GM18951 (cell line): Measurements from ENCODE around the gene CARD19.
"Not testable (repeated sequence)": the region's sequence is repeated elsewhere in the genome, so short reads cannot be mapped to it uniquely, and the experiment has no call there.

ENCODE experiments used
- POLR2A ChIP-seq: IDR thresholded peaks from 4 replicates; pipeline ENCODE4 v1.6.1; 2011; ENCODE audit warnings: mild to moderate bottlenecking; ENCODE audit not compliant: insufficient read length, insufficient read depth; ENCODE audit errors: extremely low read depth
- in situ Hi-C: fragments of 300-500 bp; cut with MboI; formaldehyde crosslinking; loops from one replicate; pipeline ENCODE4 v1.12.0; 2022; ENCODE audit warnings: low sequenced_read_pairs, mixed read lengths, inconsistent platforms; ENCODE audit not compliant: unreplicated experiment

Gene CARD19

DNA sequence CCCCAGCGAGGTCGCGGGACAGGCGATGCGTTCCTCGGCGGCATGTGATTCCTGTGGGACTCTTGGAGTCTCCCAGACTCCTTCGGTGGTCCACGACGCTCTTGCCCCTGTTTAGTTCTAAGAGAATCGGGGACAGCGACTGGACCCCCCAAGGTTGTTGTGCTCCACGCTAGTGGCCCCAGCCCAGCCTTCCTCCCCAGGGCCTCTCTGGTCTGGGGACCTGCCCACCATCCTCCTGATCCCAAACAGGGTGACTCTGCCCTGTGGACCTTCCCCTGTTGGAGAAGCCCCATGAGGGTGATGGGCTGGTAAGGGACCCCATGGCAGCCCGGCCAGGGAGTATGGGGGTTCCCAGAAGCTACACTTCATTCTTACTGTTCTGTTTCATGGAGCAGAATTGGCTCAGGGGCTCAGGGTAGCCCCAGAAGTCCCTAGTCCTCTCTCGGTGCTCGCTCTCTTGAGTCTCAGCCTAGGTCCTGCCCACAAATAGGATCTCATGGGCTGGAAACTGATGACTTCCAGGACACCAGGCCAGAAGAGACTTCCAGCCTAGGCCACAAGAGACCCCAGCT lies 880 bp downstream of the CARD19 start:
- no peak for TF ChIP-seq POLR2A
- in situ Hi-C loops: no loop called here

DNA sequence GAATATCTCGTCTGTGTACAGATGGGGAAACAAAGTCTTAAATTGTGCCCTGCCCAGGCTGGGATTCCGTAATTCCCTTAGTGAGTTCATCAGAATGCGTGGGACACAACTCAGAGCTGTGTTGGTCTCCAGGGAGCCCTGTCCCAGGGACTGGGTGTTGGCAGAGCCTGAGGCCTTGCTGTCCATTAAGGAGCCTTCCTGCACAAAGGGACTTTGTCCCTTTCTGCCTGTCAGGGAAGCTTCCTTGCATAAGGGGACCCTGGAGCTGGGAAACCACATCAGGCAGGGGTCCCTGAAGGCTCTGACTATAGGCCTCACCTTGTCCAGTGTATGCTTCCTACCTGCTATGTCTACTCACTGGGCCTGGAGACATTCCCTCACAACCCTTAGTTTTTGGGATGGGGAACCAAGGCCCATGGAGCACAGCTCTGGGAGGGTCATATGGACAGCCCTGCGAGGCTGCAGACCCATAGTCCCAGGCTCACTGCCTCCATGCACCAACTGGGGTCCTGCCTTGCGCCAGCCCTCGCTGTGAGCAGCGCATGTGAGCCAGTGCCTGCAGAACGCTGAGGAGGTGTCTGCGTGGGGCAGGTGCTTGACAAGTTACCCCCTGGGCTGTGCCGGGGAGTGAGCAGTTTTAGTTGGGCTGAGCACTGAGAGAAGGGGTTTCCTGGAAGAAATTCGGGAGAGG lies 1.6 kb downstream of the CARD19 start:
- in situ Hi-C loops: no loop called here

DNA sequence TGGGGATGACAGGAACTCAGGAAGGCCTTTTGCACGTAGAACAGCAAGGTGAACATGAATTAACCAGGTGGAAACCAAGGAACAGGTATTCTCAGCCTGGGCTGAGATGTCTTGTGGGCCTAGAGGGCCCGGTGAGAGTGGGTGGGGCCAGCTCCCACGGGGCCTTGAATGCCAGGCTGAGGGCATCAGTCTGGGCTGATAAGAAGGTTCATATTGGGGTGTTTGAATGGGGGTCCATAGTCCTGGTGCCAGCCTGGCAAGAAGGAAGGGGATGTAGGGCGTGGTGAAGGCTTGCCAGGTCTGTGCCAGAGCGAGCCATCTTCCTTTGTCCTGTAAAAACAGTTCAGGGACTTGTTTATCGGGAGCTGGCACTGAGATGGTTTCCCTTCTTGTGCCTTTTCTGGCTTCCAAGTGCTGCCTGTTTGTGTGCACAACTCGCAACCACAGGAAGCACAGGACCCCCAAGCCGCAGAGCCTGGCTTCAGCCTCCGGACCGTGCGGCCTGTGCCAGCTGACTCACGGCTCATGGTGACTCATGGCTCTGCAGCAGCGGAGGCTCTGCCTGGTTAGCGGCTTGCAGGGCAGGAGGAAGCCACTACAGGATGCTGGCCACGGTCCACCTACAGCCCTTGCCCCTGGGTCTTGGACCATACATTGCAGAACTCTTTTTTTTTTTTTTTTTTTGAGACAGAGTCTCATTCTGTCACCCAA lies 2.4 kb downstream of the CARD19 start:
- in situ Hi-C loops: no loop called here
- no peak for TF ChIP-seq POLR2A

More for the DNA sequence above, 1.6 kb downstream of the CARD19 start:
- TF ChIP-seq POLR2A: no peak

DNA sequence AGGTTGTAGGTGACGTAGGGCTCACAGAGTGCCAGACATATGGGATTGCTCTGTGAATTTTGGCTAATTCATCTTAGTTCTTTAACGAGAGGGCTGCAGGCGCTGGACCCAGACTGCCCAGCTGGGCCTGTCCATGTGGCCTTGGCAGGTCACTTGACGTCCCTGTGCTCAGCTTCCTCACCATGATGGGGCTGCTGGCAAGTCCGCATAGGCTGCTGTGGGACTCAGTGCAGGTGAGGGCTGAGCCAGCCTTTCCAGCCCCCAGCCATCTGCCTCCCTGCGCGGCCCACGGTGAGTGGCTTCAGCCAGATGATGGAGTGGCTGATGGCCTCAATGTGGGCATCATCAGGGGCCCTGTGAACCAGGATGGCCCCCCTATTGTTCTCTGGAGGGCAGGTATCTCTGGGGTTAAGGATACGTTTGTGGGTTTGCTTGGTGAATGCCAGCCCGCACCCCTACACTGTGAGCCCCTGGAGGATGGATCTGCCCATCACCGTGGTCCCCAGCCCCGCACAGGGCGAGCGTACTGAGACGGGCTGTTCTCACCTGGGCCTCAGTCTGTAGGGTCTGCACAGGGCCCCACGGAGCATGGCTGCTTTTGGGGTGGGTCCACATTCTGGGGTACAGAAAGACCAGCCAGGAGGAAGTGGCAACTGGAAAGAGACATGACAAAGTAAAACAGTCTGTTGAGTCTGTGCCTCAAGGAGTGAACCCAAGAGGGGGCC lies 3.7 kb downstream of the CARD19 start:
- in situ Hi-C loops: no loop called here
- no peak for TF ChIP-seq POLR2A

DNA sequence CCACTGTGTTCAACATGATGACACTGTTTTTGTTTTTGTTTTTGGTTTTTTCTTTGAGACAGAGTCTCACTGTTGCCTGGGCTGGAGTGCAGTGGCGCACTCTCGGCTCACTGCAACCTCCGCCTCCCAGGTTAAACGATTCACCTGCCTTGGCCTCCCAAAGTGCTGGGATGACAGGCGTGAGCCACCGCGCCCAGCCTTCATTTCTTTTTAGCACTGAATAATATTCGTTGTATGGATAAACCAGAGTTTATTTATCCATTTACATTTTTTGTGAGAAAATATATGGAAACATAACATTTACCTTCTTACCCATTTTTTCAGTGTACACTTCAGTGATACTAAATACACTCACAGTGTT lies 4.2 kb downstream of the CARD19 start:
- TF ChIP-seq POLR2A: no peak
- in situ Hi-C loops: no loop called here

DNA sequence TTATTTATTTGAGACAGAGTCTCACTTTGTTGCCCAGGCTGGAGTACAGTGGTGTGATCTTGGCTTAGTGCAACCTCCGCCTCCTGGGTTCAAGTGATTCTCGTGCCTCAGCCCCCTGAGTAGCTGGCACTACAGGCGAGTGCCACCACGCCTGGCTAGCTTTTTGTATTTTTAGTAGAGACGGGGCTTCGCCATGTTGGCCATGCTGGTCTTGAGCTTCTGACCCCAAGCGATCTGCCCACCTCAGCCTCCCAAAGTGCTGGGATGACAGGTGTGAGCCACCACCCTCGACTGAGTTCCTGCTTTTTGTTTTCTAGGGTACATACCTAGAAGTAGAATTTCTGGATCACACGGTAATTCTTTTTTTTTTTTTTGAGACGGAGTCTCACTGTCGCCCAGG lies 5.1 kb downstream of the CARD19 start:
- in situ Hi-C loops: not testable (repeated sequence)

DNA sequence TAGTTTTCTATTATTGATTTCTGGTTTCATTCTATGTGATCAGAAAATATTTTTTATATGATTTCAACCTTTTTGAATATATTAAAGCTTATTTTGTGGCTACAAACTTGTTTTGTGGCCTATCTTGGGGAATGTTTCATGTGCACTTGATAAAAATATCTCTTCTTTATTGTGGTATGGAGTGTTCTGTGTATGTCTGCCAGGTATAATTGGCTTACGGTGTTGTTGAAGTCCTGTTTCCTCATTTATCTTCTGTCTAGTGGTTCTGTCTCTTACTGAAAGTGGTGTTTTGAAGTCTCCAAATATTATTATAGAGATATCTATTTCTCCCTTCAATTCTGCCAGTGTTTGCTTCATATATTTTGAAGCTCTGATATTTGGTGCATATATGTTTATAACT lies 9.6 kb downstream of the CARD19 start:
- TF ChIP-seq POLR2A: no peak
- in situ Hi-C loops: no loop called here

DNA sequence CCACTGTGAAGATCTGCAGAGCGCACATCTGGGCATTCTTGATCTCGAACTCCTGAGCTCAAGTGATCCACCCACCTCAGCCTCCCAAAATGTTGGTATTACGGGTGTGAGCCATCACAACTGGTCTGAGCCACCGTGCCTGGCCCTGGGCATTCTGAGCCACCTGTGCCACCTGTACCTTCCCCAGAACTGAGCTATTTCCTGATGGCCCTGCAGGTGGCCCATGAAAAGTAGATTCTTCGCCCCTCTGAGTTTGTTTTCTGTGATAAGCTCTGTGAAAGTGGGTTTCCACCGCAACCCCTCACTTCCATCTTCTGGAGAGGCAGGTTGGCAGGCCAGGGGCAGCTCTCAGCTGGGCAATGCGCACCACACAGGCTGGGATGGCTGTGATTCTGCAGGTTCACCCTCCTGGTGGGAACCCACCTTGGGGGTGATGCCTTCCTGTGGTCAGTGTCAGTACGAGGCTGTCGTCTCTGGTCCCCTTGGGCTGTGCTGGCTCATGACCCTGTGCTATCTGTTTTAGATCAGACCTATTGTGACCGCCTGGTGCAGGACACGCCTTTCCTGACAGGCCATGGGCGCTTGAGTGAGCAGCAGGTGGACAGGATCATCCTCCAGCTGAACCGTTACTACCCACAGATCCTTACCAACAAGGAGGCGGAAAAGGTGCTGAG lies 11.3 kb downstream of the CARD19 start:
- in situ Hi-C loops: no loop called here
- no peak for TF ChIP-seq POLR2A

DNA sequence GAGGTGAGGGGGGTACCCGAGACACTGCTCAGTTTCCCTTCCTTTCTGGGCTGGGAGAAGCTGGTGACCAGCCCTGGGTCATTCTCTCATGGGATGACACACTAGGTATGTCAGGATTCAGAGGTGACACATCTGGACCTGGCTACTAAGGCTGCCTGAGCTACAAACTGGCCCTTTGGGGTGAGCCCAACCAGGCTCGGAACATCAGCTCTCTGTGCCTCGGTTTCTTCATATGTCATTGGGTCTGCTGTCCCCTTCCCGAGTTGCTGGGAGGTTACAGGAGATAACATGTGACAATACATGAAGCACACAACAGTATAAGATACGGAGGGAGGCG lies 11.8 kb downstream of the CARD19 start:
- no peak for TF ChIP-seq POLR2A
- in situ Hi-C loops: no loop called here

DNA sequence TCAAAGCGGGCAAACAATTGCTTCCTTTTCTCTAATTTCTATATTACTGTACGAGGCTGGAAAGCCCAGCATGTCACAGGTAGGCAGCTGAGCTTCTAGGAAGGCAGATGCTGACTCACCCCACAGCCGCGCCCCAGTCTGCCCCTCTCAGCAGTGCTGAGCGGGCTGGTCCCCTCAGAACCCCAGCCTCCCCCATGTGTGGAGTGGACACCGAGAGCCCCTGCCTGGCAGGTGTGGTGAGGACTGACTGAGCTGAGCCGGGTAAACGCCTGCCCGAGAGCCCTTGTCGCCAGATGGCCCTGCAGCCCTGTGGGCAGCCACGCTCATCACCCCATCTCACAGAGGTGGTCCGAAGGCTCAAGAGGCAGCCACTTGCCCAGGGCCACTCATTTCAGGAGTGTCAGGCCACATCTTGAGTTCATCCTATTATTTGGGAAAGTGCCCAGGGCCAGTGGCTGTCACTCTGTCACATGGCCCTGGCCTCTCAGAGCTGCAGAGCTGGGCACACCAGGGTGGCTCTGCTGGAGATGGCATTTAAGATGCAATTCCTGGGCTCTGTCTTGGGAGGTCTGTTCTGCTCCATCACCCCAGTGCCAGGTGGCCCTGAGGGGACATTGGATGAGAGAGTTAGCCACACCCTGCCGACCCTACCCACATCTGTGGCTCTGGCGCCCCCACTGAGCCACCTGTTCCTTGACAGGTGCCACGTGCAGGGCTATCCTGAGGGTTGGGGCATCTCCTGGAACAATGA lies 12.4 kb downstream of the CARD19 start:
- in situ Hi-C loops: no loop called here
- no peak for TF ChIP-seq POLR2A

DNA sequence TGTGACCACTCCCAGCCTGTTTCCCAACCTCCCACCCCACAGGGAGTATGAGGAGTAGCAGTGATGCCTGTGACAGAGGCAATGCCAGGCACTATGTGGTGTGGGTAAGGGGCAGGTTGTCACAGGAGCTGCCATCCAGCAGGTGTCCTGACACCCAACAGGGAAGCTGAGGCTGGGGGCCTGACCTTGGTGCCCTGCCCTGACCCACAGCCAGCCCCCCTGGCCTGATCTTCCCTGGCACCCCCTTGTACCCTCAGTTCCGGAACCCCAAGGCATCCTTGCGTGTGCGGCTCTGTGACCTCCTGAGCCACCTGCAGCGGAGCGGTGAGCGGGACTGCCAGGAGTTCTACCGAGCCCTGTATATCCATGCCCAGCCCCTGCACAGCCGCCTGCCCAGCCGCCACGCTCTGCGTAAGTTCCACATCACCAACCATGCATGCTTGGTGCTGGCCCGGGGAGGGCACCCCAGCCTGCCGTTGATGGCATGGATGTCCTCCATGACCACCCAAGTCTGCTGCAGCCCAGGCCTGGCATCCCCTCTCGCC lies 14.4 kb downstream of the CARD19 start:
- in situ Hi-C loops: no loop called here
- no peak for TF ChIP-seq POLR2A

DNA sequence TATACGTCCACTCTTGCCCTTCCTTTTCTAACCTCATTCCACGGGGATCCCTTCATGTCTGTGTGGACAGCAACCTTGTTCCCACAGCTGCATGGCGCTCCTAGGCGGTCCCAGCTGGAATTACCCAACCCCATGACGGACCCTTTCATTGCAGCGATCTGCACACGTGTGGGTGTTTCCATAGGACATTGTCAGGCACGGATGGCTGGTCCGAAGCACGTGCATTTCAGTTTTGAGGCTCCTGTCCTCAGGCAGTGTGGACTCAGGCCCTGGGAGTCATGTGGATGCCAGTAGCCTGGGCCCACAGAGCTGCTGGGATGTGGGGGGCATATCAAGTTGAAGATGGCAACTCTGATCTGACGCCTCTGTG lies 15.0 kb downstream of the CARD19 start:
- in situ Hi-C loops: no loop called here
- TF ChIP-seq POLR2A: no peak
